ENCODE results near the gene C10orf71. TPM values are rescaled to one million over a fixed set of nuclear protein-coding genes. Genes with fewer than 3 reads are reported as not detected.

Gene C10orf71
- total RNA-seq, 1 experiment from 2014 or later: not detected

DNA sequence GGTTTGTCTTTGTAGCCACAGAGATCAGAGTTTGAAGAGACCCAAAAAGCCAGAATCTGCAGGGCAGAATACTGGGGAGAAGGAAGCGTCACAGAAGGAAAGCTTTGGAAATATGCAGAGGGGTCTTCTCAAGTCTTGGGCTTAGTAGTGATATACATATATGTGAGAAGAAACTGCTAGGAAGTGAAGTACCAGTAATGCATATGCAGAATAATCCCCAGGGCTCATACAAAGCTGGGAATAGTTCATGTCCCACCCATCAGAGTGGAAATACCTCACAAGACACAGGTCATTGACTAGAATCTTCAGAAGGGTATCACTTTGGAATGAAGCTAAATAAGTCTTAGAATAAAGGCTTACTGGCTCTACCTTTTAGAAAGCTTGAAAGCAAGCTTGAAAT, 39.6 kb downstream of the C10orf71 start:
- BruUV-seq (replicated peaks): no TSS peak
- intact Hi-C loops (cut with micrococcal nuclease; ENCODE audit: unreplicated experiment) (no loop called here), in situ Hi-C loops (cut with HindIII; ENCODE audit: low pct_unique_long_range_greater_than_20kb, low sequenced_read_pairs) (no loop called here)
- no peaks in the 10 kb centered on the region for H3K36me3 ChIP-seq (ENCODE audit: control insufficient read depth, insufficient read depth, low read length)
- H3K4me1 ChIP-seq (ENCODE audit: control insufficient read depth, insufficient read depth, low read length): no peaks in the 10 kb centered on the region
- DNase-seq (ENCODE audit: low read depth, low spot score) (no peak), ATAC-seq (no peak)
- H3K27me3 ChIP-seq (ENCODE audit: control insufficient read depth, insufficient read depth, low read length): peaks cover 4% of the 10 kb centered on the region; the same call in 1 of the 2 replicates
- H3K27ac ChIP-seq (ENCODE audit: low read length): no peak overlapping the region
- TF ChIP-seq SIN3A (IDR thresholded peaks at IDR 0.05; ENCODE audit: borderline replicate concordance, insufficient read depth, low read depth, low read length) (no peak), POLR2AphosphoS5 (IDR thresholded peaks at IDR 0.05; ENCODE audit: low read depth, low read length) (no peak), CTCF (IDR thresholded peaks at IDR 0.05) (no peak), TCF7L2 (IDR thresholded peaks at IDR 0.05; ENCODE audit: low read depth, low read length) (no peak)
- TF ChIP-seq, protein P1, sequence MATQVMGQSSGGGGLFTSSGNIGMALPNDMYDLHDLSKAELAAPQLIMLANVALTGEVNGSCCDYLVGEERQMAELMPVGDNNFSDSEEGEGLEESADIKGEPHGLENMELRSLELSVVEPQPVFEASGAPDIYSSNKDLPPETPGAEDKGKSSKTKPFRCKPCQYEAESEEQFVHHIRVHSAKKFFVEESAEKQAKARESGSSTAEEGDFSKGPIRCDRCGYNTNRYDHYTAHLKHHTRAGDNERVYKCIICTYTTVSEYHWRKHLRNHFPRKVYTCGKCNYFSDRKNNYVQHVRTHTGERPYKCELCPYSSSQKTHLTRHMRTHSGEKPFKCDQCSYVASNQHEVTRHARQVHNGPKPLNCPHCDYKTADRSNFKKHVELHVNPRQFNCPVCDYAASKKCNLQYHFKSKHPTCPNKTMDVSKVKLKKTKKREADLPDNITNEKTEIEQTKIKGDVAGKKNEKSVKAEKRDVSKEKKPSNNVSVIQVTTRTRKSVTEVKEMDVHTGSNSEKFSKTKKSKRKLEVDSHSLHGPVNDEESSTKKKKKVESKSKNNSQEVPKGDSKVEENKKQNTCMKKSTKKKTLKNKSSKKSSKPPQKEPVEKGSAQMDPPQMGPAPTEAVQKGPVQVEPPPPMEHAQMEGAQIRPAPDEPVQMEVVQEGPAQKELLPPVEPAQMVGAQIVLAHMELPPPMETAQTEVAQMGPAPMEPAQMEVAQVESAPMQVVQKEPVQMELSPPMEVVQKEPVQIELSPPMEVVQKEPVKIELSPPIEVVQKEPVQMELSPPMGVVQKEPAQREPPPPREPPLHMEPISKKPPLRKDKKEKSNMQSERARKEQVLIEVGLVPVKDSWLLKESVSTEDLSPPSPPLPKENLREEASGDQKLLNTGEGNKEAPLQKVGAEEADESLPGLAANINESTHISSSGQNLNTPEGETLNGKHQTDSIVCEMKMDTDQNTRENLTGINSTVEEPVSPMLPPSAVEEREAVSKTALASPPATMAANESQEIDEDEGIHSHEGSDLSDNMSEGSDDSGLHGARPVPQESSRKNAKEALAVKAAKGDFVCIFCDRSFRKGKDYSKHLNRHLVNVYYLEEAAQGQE (IDR thresholded peaks at IDR 0.05; ENCODE audit: insufficient read depth in 1 of 2, low read depth in 2 of 2, low read length in 1 of 2): no peak
- CTCF ChIA-PET: no interaction called here
- no peaks in the 10 kb centered on the region for H3K9me3 ChIP-seq (ENCODE audit: control insufficient read depth, insufficient read depth, low read depth, low read length)
- no peak overlapping the region for H3K4me3 ChIP-seq (ENCODE audit: low read depth in 2 of 2, low read length in 2 of 2)
- POLR2A ChIA-PET: no interaction called here

DNA sequence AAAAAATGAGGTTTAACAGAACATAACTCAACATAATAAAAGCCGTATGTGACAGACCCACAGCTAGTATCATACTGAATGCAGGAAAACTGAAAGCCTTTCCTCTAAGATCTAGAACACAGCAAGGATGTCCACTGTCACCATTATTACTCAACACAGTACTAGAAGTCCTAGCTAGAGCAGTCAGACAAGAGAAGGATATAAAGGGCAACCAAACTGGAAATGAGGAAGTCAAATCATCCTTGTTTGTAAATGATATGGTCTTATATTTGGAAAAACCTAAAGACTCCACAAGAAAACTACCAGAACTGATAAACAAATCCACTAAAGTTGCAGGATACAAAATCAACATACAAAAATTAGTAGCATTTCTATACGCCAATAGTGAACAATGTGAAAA, 45.9 kb downstream of the C10orf71 start:
- Histone ChIP-seq H3K9me3 (ENCODE audit: control insufficient read depth, insufficient read depth, low read depth, low read length) (no peaks in the 10 kb centered on the region), H3K4me3 (ENCODE audit: low read depth in 2 of 2, low read length in 2 of 2) (no peak overlapping the region), H3K27ac (ENCODE audit: low read length) (no peak overlapping the region), H3K36me3 (ENCODE audit: control insufficient read depth, insufficient read depth, low read length) (no peaks in the 10 kb centered on the region), H3K4me1 (ENCODE audit: control insufficient read depth, insufficient read depth, low read length) (no peaks in the 10 kb centered on the region), H3K27me3 (ENCODE audit: control insufficient read depth, insufficient read depth, low read length) (no peaks in the 10 kb centered on the region; the same call in 1 of the 2 replicates)
- DNase-seq (ENCODE audit: low read depth, low spot score) (no peak), ATAC-seq (no peak)
- ChIA-PET CTCF (no interaction called here), POLR2A (no interaction called here)
- in situ Hi-C loops (cut with HindIII; ENCODE audit: low pct_unique_long_range_greater_than_20kb, low sequenced_read_pairs): no loop called here
- BruUV-seq (replicated peaks): no TSS peak
- TF ChIP-seq CTCF (IDR thresholded peaks at IDR 0.05) (no peak), TCF7L2 (IDR thresholded peaks at IDR 0.05; ENCODE audit: low read depth, low read length) (no peak)
- intact Hi-C loops (cut with micrococcal nuclease; ENCODE audit: unreplicated experiment): no loop called here
